HG03442 (cell line): ENCODE data around the gene MOSPD3.

Experiments
- ATAC-seq: cut with Tn5 transposase; IDR thresholded peaks from one replicate; pipeline ENCODE4 v1.9.1; 2021; ENCODE audit warnings: mild to moderate bottlenecking, moderate library complexity; ENCODE audit not compliant: unreplicated experiment

Gene MOSPD3

GRCh38 chr7:100590077-100590737 lies 22.1 kb upstream of the MOSPD3 start:
- ATAC-seq, result no peak

GRCh38 chr7:100591596-100591995 lies 20.7 kb upstream of the MOSPD3 start:
- ATAC-seq, result no peak

GRCh38 chr7:100595188-100595587 lies 17.2 kb upstream of the MOSPD3 start:
- ATAC-seq, result no peak

DNA sequence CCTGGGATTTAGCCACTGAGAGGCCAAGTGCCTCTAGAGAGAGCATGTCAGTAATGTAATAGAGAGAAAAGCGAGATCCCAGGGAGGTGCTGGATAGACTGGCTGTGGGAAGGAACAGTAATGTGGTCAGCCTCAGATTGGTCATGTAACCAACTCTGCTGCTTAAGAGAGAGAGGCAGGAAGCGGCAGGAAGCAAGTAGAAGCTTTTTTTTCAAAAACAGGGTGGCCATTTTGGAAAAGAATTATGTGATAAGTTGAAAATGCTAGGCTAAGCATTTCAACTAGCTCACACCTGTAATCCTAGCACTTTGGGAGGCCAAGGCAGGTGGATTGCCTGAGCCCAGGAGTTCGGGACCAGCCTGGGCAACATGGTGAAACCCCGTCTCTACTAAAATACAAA lies 13.9 kb upstream of the MOSPD3 start:
- no peak for ATAC-seq

DNA sequence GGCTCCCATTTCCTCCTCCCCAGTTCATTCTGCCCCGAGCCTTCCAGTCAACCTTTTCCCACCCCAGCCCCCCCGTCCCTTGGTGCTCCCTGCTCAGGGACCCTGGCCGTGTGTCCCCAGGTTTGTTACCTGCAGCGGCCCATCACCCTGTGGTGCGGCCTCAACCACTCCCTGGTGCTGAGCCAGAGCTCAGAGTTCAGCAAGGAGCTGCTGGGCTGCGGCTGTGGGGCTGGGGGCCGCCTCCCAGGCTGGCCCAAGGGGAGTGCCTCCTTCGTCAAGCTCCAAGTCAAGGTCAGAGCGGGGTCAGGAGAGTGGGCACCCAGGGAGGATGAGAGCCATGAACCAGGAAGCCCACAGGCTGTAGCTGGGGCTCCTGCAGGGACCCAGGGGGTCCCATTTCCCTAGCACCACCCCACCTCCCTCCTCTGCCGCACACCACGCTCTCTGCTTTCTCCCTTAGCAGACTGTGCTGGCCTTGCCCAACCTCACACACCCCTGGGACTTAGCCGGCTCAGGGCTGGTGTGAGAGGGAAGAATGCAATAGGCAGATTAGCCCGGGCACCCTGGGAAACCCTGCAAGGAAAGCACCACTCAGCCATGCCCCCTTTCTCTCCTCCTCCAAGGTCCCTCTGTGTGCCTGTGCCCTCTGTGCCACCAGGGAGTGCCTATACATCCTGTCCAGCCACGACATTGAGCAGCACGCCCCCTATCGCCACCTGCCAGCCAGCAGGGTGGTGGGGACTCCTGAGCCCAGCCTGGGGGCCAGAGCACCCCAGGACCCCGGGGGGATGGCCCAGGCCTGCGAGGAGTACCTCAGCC lies 12.2 kb upstream of the MOSPD3 start:
- no peak for ATAC-seq

DNA sequence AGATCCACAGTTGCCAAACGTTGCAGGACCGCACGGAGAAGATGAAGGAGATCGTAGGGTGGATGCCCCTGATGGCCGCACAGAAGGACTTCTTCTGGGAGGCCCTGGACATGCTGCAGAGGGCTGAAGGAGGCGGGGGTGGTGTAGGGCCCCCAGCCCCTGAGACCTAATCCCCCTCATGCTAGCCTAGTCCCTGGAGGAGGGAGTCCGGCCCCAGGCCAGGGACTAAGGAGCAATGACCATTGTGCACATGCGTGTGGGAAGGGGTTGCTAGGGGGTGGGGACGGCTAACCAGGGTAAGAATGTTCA lies 11.7 kb upstream of the MOSPD3 start:
- no peak for ATAC-seq

GRCh38 chr7:100602889-100603725 lies 9.2 kb upstream of the MOSPD3 start:
- no peak for ATAC-seq

GRCh38 chr7:100603726-100604027 lies 8.7 kb upstream of the MOSPD3 start:
- ATAC-seq, result no peak

- ATAC-seq, result peak; percentile 44
These were observed 8.0 kb upstream of the MOSPD3 start for GRCh38 chr7:100604028-100604975.

- no peak for ATAC-seq
These were observed 7.1 kb upstream of the MOSPD3 start for GRCh38 chr7:100604976-100605911.

GRCh38 chr7:100606313-100606712 lies 6.0 kb upstream of the MOSPD3 start:
- no peak for ATAC-seq

GRCh38 chr7:100607111-100607510 lies 5.2 kb upstream of the MOSPD3 start:
- ATAC-seq, result no peak

GRCh38 chr7:100609958-100610357 lies 2.4 kb upstream of the MOSPD3 start:
- no peak for ATAC-seq

GRCh38 chr7:100612730-100613390 lies 520 bp downstream of the MOSPD3 start:
- ATAC-seq, result no peak

DNA sequence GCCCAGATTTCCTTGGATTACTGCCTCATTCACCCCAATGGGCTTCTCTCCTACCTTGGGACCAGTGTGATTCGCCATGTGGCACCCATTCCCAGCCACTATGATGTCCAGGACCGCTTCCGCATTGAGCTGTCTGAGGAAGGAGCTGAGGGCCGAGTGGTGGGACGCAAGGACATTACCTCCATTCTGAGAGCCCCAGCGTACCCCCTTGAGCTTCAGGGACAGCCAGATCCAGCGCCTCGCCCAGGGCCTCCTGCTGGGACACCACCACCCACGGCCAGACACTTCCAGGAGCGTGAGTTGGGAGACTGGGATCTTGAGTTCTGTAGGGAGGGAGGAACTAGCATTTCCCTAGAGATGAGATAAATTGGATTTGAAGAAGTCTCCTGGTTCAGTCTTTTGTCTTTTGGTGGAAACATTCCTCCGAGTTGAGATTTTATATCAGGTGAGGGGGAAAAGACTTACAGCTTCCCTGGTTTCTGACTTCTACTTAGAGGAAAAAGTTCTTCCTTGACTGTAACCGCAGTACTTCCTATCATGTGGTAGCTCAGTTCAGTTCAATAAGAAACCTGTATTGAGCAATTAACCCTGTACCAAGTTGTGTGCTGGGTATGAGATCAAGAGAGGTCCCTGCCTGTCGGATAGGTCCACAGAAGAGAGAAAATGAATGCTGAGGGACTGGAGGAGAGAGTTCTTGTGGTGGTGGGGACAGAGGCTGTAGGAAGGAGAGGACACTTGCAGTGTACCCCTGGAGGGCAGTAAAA lies 1.3 kb downstream of the MOSPD3 start:
- ATAC-seq, result no peak

DNA sequence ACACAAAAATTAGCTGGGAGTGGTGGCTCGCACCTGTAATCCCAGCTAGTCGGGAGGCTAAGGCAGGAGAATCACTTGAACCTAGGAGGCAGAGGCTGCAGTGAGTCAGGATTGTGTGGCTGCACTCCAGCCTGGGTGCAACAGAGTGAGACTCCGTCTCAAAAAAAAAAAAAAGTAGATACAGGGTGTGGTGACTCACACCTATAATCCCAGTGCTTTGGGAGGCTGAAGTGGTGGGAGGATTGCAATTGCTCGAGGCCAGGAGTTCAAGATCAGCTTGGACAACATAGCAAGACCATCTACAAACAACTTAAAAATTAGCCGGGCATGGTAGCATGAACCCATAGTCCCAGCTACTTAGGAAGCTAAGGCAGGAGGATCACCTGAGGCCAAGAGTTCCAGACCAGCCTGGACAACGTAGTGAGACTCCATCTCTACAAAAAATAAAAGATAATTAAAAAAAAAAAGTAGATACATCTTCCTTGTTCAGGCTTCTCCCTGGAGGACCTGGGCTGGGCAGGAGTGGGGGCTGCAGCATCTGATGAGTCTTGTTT lies 2.0 kb downstream of the MOSPD3 start:
- ATAC-seq, result no peak

DNA sequence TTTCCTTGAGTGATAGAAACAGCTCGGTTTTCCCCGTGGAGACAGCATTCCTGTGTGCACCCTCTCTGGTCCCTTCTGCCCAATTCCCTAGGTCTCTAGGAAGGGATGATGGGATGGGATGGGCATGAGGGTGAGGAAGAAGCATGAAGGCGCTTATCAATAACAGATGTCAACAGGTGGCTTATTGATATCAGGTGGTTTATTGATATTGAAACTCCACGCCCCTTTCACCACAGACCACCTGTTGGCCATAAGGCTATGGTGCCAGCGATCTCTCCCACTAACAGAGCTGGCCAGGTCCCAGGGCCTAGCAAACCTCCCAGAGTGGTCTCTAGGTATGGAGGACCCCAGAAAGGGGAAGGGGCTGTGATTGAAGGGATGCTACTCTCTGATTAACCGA lies 7.9 kb downstream of the MOSPD3 start:
- no peak for ATAC-seq

DNA sequence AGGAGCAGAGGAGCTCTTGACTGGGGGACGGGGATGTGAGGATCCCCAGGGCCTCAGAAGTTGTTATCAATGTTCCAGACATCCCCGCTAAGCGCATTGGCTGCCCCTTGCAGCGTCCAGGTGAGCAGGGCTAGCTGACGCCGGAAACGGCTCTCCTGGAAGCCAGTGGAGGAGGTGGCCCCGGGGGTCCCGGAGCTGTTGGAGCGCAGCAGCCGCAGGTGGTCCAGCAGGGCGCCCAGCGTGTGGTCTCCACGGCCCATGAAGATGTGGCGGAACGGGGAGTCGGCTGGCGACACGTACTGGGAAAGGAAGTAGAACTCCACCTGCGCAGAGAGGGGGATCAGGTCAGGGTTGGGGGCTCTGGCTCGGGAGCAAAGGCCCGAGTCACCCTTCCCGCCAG lies 8.5 kb downstream of the MOSPD3 start:
- no peak for ATAC-seq
